IMR-90 (cell line): ENCODE results near the gene IGSF3. TPM values are rescaled to one million over a fixed set of nuclear protein-coding genes. Genes with fewer than 3 reads are reported as not detected.

Experiments
- ATAC-seq: fragments of 200-7000 bp; cut with Tn5 transposase; 2 replicates; pipeline ENCODE4 v1.9.1; 2020; ENCODE audit warnings: low read depth, mild to moderate bottlenecking, moderate library complexity
- BruUV-seq: library from RNA; stranded (reverse); fragments of 400-500 nt; replicated peaks from 2 replicates; lab custom pipeline; 2021; lab: Mats Ljungman, UMichigan
- CTCF ChIA-PET: fragments of 300-600 bp; formaldehyde crosslinking; extraction: SDS; loops from one replicate; lab custom pipeline; 2021; ENCODE audit warnings: antibody characterized with exemption; lab: Yijun Ruan, JAX
- POLR2A ChIA-PET: fragments of 300-600 bp; sonication (Branson Sonifier 250); formaldehyde crosslinking; loops from one replicate; lab custom pipeline; 2022; ENCODE audit warnings: antibody characterized with exemption; ENCODE audit not compliant: unreplicated experiment; lab: Charles Lee
- DNase-seq: peaks from one replicate; pipeline ENCODE4 v3.0.0; 2013
- H2AFZ ChIP-seq: replicated peaks from 2 replicates; pipeline ENCODE3; 2013; ENCODE audit warnings: low read length, mild to moderate bottlenecking; ENCODE audit not compliant: poor library complexity
- H2AK5ac ChIP-seq: 2 replicates; pipeline ENCODE4 v1.6.1; 2013; ENCODE audit warnings: low read depth, low read length, inconsistent platforms
- H2AK9ac ChIP-seq: replicated peaks from 2 replicates; pipeline ENCODE3; 2013; ENCODE audit warnings: mild to moderate bottlenecking, low read depth, low read length, moderate library complexity; ENCODE audit not compliant: poor library complexity
- H2BK120ac ChIP-seq: 2 replicates; pipeline ENCODE4 v1.6.1; 2013; ENCODE audit warnings: low read depth, low read length, inconsistent platforms
- H2BK15ac ChIP-seq: 3 replicates; pipeline ENCODE4 v1.6.1; 2013; ENCODE audit warnings: low read depth, low read length, inconsistent platforms
- H2BK20ac ChIP-seq: 2 replicates; pipeline ENCODE4 v1.6.1; 2013; ENCODE audit warnings: low read depth, mild to moderate bottlenecking, inconsistent platforms, low read length, moderate library complexity
- H2BK5ac ChIP-seq: 2 replicates; pipeline ENCODE4 v1.6.1; 2013; ENCODE audit warnings: mild to moderate bottlenecking, low read depth, low read length, inconsistent platforms; ENCODE audit not compliant: poor library complexity, severe bottlenecking
- H3K14ac ChIP-seq: replicated peaks from 2 replicates; pipeline ENCODE4 v1.6.1; 2013; ENCODE audit warnings: low read depth, low read length, inconsistent platforms
- H3K18ac ChIP-seq: 2 replicates; pipeline ENCODE4 v1.6.1; 2013; ENCODE audit warnings: low read depth, low read length, control low read depth
- H3K23ac ChIP-seq: 2 replicates; pipeline ENCODE4 v1.6.1; 2013; ENCODE audit warnings: low read depth, low read length, inconsistent platforms
- H3K27ac ChIP-seq: 2 replicates; pipeline ENCODE4 v1.5.1; 2013; ENCODE audit warnings: mild to moderate bottlenecking, control low read depth, low read length; ENCODE audit not compliant: insufficient read depth
- H3K27me3 ChIP-seq: 2 replicates; pipeline ENCODE4 v1.6.1; 2013; ENCODE audit warnings: low read length; ENCODE audit not compliant: control insufficient read depth, insufficient read depth
- H3K36me3 ChIP-seq: 2 replicates; pipeline ENCODE4 v1.6.1; 2013; ENCODE audit warnings: low read length, mixed read lengths; ENCODE audit not compliant: control insufficient read depth, insufficient read depth
- H3K4ac ChIP-seq: 2 replicates; pipeline ENCODE4 v1.6.1; 2013; ENCODE audit warnings: low read depth, low read length, inconsistent platforms
- H3K4me1 ChIP-seq: 2 replicates; pipeline ENCODE4 v1.6.1; 2013; ENCODE audit warnings: low read length, mixed read lengths; ENCODE audit not compliant: control insufficient read depth, insufficient read depth
- H3K4me2 ChIP-seq: 2 replicates; pipeline ENCODE4 v1.6.1; 2013; ENCODE audit warnings: low read depth, mild to moderate bottlenecking, control low read depth, low read length, moderate library complexity
- H3K4me3 ChIP-seq: 2 replicates; pipeline ENCODE4 v1.5.1; 2013; ENCODE audit warnings: low read depth, mild to moderate bottlenecking, control low read depth, low read length, moderate library complexity; ENCODE audit not compliant: insufficient read depth
- H3K56ac ChIP-seq: 2 replicates; pipeline ENCODE4 v1.6.1; 2013; ENCODE audit warnings: low read length, inconsistent platforms; ENCODE audit not compliant: insufficient read depth; ENCODE audit errors: extremely low read depth
- H3K79me1 ChIP-seq, 2 experiments: 2 replicates each; pipeline ENCODE4 v1.6.1; 2013; ENCODE audit warnings: low read length in 2 of 2, inconsistent platforms in 1 of 2, low read depth in 1 of 2
- H3K9ac ChIP-seq: 2 replicates; pipeline ENCODE4 v1.6.1; 2013; ENCODE audit warnings: low read depth, low read length, control low read depth
- H3K9me1 ChIP-seq: 2 replicates; pipeline ENCODE4 v1.6.1; 2013; ENCODE audit warnings: low read length, inconsistent platforms; ENCODE audit not compliant: insufficient read depth
- H3K9me3 ChIP-seq: 2 replicates; pipeline ENCODE4 v1.6.1; 2013; ENCODE audit warnings: low read length; ENCODE audit not compliant: control insufficient read depth, insufficient read depth
- H4K20me1 ChIP-seq: 2 replicates; pipeline ENCODE4 v1.6.1; 2013; ENCODE audit warnings: low read length, inconsistent platforms; ENCODE audit not compliant: insufficient read depth
- H4K5ac ChIP-seq: 2 replicates; pipeline ENCODE4 v1.6.1; 2013; ENCODE audit warnings: mild to moderate bottlenecking, low read depth, low read length, control low read depth
- H4K8ac ChIP-seq, 2 experiments: 2 replicates each; pipeline ENCODE4 v1.6.1; 2013; ENCODE audit warnings: low read depth in 2 of 2, low read length in 2 of 2, control low read depth in 1 of 2, inconsistent platforms in 1 of 2
- H4K91ac ChIP-seq: 2 replicates; pipeline ENCODE4 v1.6.1; 2013; ENCODE audit warnings: low read depth, low read length, inconsistent platforms; ENCODE audit not compliant: insufficient read depth
- CEBPB ChIP-seq: IDR thresholded peaks from 2 replicates; pipeline ENCODE4 v1.6.1; 2012; ENCODE audit warnings: low read depth, low read length, improper control_type of control experiment
- CHD1 ChIP-seq: IDR thresholded peaks from 2 replicates; pipeline ENCODE4 v1.6.1; 2012; ENCODE audit warnings: low read depth, low read length, improper control_type of control experiment
- FOS ChIP-seq: fragments of 150-350 bp; IDR thresholded peaks from 2 replicates; pipeline ENCODE4 v1.6.1; 2016; ENCODE audit warnings: low read depth, low read length
- MAFK ChIP-seq: IDR thresholded peaks from 2 replicates; pipeline ENCODE4 v1.6.1; 2012; ENCODE audit warnings: low read depth, low read length, improper control_type of control experiment
- MXI1 ChIP-seq: IDR thresholded peaks from 2 replicates; pipeline ENCODE4 v1.6.1; 2012; ENCODE audit warnings: low read depth, mild to moderate bottlenecking, low read length, moderate library complexity, borderline replicate concordance
- NFE2L2 ChIP-seq: fragments of 150-350 bp; IDR thresholded peaks from 2 replicates; pipeline ENCODE4 v1.6.1; 2016; ENCODE audit warnings: low read depth, mild to moderate bottlenecking, low read length
- POLR2A ChIP-seq: IDR thresholded peaks from 2 replicates; pipeline ENCODE4 v1.6.1; 2012; ENCODE audit warnings: mild to moderate bottlenecking, low read depth, low read length
- RAD21 ChIP-seq: IDR thresholded peaks from 2 replicates; pipeline ENCODE4 v1.6.1; 2012; ENCODE audit warnings: low read length, improper control_type of control experiment
- RCOR1 ChIP-seq: IDR thresholded peaks from 2 replicates; pipeline ENCODE4 v1.6.1; 2012; ENCODE audit warnings: mild to moderate bottlenecking, low read length, improper control_type of control experiment; ENCODE audit not compliant: insufficient replicate concordance
- RFX5 ChIP-seq: IDR thresholded peaks from 2 replicates; pipeline ENCODE4 v1.8.0; 2012; ENCODE audit warnings: low read depth, mild to moderate bottlenecking, low read length, moderate library complexity
- SMC3 ChIP-seq: fragments of 150-350 bp; IDR thresholded peaks from 2 replicates; pipeline ENCODE4 v1.6.1; 2016; ENCODE audit warnings: low read depth, mild to moderate bottlenecking, antibody characterized with exemption, low read length, moderate library complexity
- WGBS, 2 experiments: methylation state at CpG; one replicate each; pipeline versions ENCODE4 v1.1.5 to v1.1.7; 2013; ENCODE audit warnings: missing lambda C conversion rate in 2 of 2; ENCODE audit not compliant: insufficient read length in 1 of 2; ENCODE audit errors: extremely low coverage in 2 of 2; 5-methylcytosine and 5-hydroxymethylcytosine counted together
- dilution Hi-C: fragments of 300-500 bp; cut with HindIII; formaldehyde crosslinking; loops from one replicate; pipeline ENCODE4 v1.14.3; 2018; ENCODE audit warnings: low sequenced_read_pairs; ENCODE audit not compliant: unreplicated experiment
- in situ Hi-C: fragments of 300-500 bp; cut with MboI; formaldehyde crosslinking; loops from 3 replicates; pipeline ENCODE4 v1.14.3; 2019; ENCODE audit warnings: low sequenced_read_pairs, inconsistent platforms, mixed read lengths
- intact Hi-C: fragments of 100-400 bp; cut with micrococcal nuclease; formaldehyde crosslinking; loops from 2 replicates; pipeline ENCODE4 v1.10.0; 2022
- polyA plus RNA-seq, 3 experiments: library from polyadenylated mRNA; depleted of rRNA; stranded (reverse); fragments of >200 nt; gene quantifications; 2 replicates each; pipeline ENCODE4 v1.2.3, GENCODE V29; 2012; ENCODE audit warnings: low replicate concordance in 1 of 3
- total RNA-seq: library from RNA; depleted of rRNA; stranded (reverse); fragments of >200 nt; gene quantifications from 2 replicates; pipeline ENCODE4 v1.2.3, GENCODE V29; 2012
- TF ChIP-seq, protein P1 (sequence below): conservative IDR thresholded peaks from 2 replicates; pipeline ENCODE4 v1.5.1; 2012; ENCODE audit warnings: mild to moderate bottlenecking, low read depth, low read length, improper control_type of control experiment
- TF ChIP-seq, protein P2 (sequence below): fragments of 150-350 bp; IDR thresholded peaks from 2 replicates; pipeline ENCODE4 v1.6.1; 2017; ENCODE audit warnings: mild to moderate bottlenecking, antibody characterized with exemption, low read length, low read depth

IGSF3 gene
- total and polyA plus RNA-seq, 2 of the 4 experiments (the other 2 are of a cell fraction), result under 0.01 to 0.02 TPM

DNA sequence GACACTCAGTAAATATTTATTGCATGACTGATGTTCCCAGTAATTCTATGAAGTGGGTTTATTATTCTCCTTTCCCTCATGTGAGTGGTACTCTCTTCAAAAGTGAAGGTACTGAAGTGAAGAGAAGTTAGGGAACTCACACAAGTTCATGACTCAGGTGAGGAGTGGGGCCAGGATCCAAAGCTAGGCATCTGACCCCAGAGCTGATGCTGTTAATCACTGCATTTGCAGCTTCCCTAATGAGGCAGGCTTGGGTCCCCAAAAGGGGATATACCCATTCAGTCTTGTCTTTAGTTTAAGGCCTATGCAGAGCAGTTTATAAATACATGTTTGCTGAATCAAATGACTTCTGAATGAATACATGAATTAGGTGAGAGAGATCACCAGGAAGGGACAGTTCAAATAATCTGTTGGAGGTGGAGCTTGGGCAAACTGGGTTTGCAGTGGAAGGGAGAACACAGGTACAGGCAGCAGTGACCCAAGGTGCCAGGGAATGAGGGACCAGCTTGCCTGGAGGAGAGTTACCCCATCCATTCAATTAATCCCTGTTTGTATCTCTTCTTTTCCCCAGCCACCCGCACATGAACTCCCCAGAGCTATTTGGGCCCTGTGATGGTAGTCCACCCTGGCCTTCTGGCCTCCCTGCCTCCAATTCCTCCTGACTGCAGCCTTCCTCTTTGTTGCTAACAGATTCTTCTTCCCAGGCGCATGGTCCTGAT lies 98.7 kb downstream of the IGSF3 start (continued):
- TF ChIP-seq FOS, result no peak

DNA sequence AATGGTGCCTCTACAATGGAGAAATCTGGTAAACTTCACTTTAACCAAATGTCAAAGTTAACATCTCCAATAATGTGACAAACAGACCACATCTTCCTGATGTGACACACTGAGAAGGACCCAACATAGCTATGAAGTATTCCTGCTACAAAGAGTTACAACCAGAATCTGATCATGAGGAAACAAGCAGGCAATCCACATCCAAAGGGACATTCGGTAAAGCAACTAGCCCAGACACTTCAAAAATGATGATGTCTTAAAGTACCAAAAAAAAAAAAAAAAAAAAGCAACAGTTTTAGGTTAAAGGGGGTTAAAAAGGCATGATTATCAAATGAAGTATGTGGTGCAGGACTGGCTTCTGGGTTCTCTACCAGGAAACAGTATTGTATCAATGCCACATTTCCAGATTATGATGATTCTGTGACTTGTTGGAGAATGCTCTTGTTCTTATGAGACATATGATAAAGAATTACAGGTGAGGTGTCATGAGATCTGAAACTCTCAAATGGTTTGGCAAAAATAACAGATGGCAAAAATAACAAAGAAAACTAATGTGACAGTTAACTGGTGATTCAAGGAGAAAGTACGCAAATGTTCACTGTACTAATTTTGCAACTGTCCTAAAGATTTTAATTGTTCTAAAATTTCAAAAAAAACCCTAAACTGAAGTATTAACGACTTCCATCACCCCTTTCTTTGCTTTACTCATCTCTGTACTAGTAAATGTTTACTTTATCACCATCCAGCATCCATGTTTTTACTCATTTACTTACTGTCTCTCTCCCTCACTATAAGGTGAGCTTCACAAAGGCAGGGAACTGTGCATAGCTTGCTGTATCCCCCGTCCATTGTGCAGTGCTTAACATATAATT lies 99.5 kb downstream of the IGSF3 start:
- intact Hi-C loops, result no loop called here
- no peak overlapping the region for H3K18ac ChIP-seq
- H3K4me2 ChIP-seq, result no peak overlapping the region
- H3K4me1 ChIP-seq, result peaks cover 2% of the 10 kb centered on the region; the same call in 1 of the 2 replicates
- no peaks in the 10 kb centered on the region for H3K36me3 ChIP-seq
- dilution Hi-C loops, result no loop called here
- ATAC-seq (no peak), DNase-seq (no peak)
- H3K27me3 ChIP-seq, result peaks cover 9% of the 10 kb centered on the region
- H2AFZ ChIP-seq, result no peak overlapping the region
- H3K56ac ChIP-seq, result no peak overlapping the region
- no peak overlapping the region for H3K27ac ChIP-seq
- H4K5ac ChIP-seq, result no peak overlapping the region
- no peak overlapping the region for H3K14ac ChIP-seq
- no peak overlapping the region for H2AK9ac ChIP-seq
- ChIA-PET CTCF (no interaction called here), POLR2A (no interaction called here)
- no TSS peak for BruUV-seq
- no peak overlapping the region for H2BK20ac ChIP-seq
- H2BK15ac ChIP-seq, result no peak overlapping the region
- peaks cover 5% of the 10 kb centered on the region; the same call in 1 of the 2 replicates for H3K9me1 ChIP-seq
- H2BK120ac ChIP-seq, result no peak overlapping the region
- H3K9ac ChIP-seq, result no peak overlapping the region
- in situ Hi-C loops, result no loop called here
- no peak overlapping the region for H2AK5ac ChIP-seq
- no peak overlapping the region for H3K4ac ChIP-seq
- H4K20me1 ChIP-seq, result no peaks in the 10 kb centered on the region
- no peak overlapping the region for H4K8ac ChIP-seq
- H2BK5ac ChIP-seq, result no peak overlapping the region
- no peaks in the 10 kb centered on the region for H3K9me3 ChIP-seq
- H4K91ac ChIP-seq, result no peak overlapping the region
- WGBS, 2 experiments, result 100% methylated on average over 1 of the region's 4 CpGs; no CpG with 5 or more reads in 1 of the 2 experiments
- 0 out of 4 replicates have a peak, but pooled peaks cover 0 to 2% of the 10 kb centered on the region in 2 experiments for H3K79me1 ChIP-seq
- H3K23ac ChIP-seq, result no peak overlapping the region
- no peak overlapping the region for H3K4me3 ChIP-seq
- TF ChIP-seq, protein P1, sequence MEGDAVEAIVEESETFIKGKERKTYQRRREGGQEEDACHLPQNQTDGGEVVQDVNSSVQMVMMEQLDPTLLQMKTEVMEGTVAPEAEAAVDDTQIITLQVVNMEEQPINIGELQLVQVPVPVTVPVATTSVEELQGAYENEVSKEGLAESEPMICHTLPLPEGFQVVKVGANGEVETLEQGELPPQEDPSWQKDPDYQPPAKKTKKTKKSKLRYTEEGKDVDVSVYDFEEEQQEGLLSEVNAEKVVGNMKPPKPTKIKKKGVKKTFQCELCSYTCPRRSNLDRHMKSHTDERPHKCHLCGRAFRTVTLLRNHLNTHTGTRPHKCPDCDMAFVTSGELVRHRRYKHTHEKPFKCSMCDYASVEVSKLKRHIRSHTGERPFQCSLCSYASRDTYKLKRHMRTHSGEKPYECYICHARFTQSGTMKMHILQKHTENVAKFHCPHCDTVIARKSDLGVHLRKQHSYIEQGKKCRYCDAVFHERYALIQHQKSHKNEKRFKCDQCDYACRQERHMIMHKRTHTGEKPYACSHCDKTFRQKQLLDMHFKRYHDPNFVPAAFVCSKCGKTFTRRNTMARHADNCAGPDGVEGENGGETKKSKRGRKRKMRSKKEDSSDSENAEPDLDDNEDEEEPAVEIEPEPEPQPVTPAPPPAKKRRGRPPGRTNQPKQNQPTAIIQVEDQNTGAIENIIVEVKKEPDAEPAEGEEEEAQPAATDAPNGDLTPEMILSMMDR, result no peak
- TF ChIP-seq RAD21 (no peak), FOS (no peak), RFX5 (no peak), MXI1 (no peak), MAFK (no peak), SMC3 (no peak), CHD1 (no peak), RCOR1 (no peak), NFE2L2 (no peak), POLR2A (no peak), CEBPB (no peak)
- TF ChIP-seq, protein P2, sequence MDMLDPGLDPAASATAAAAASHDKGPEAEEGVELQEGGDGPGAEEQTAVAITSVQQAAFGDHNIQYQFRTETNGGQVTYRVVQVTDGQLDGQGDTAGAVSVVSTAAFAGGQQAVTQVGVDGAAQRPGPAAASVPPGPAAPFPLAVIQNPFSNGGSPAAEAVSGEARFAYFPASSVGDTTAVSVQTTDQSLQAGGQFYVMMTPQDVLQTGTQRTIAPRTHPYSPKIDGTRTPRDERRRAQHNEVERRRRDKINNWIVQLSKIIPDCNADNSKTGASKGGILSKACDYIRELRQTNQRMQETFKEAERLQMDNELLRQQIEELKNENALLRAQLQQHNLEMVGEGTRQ, result no peak
